H9 (cell line): ENCODE results near the gene ANAPC2. TPM values are rescaled to one million over a fixed set of nuclear protein-coding genes. Genes with fewer than 3 reads are reported as not detected.
A peak's percentile ranks its signal among the peaks of the same experiment; 100 is the strongest.

ENCODE experiments used
- DNase-seq: peaks from one replicate; pipeline ENCODE4 v3.0.0-alpha.2; 2017
- H2AFZ ChIP-seq: one replicate; pipeline ENCODE4 v1.6.1; 2013; ENCODE audit warnings: mild to moderate bottlenecking, low read length, control low read depth, moderate library complexity
- H2AK5ac ChIP-seq: 2 replicates; pipeline ENCODE4 v1.6.1; 2013; ENCODE audit warnings: low read length, control low read depth, mixed read lengths; ENCODE audit not compliant: insufficient read length
- H2BK120ac ChIP-seq: one replicate; pipeline ENCODE4 v1.6.1; 2013; ENCODE audit warnings: low read depth, mild to moderate bottlenecking, low read length, control low read depth, inconsistent platforms; ENCODE audit not compliant: poor library complexity, severe bottlenecking
- H2BK12ac ChIP-seq: 2 replicates; pipeline ENCODE4 v1.6.1; 2013; ENCODE audit warnings: low read length, control low read depth, mixed read lengths, low read depth; ENCODE audit not compliant: insufficient read length
- H2BK15ac ChIP-seq: 2 replicates; pipeline ENCODE4 v1.6.1; 2013; ENCODE audit warnings: low read depth, low read length, control low read depth
- H2BK20ac ChIP-seq: one replicate; pipeline ENCODE4 v1.6.1; 2013; ENCODE audit warnings: low read depth, mild to moderate bottlenecking, low read length, control low read depth, inconsistent platforms; ENCODE audit not compliant: poor library complexity, severe bottlenecking
- H2BK5ac ChIP-seq: 2 replicates; pipeline ENCODE4 v1.6.1; 2013; ENCODE audit warnings: low read length, control low read depth, mixed read lengths; ENCODE audit not compliant: insufficient read length
- H3K14ac ChIP-seq: 2 replicates; pipeline ENCODE4 v1.6.1; 2013; ENCODE audit warnings: low read length, control low read depth; ENCODE audit not compliant: insufficient read depth
- H3K18ac ChIP-seq: 2 replicates; pipeline ENCODE4 v1.6.1; 2013; ENCODE audit warnings: low read depth, mild to moderate bottlenecking, mixed read lengths, low read length, control low read depth; ENCODE audit not compliant: insufficient read length
- H3K23ac ChIP-seq: 2 replicates; pipeline ENCODE4 v1.6.1; 2013; ENCODE audit warnings: low read length, control low read depth, mixed read lengths, low read depth; ENCODE audit not compliant: insufficient read length
- H3K23me2 ChIP-seq: 2 replicates; pipeline ENCODE4 v1.6.1; 2013; ENCODE audit warnings: low read depth, mild to moderate bottlenecking, mixed read lengths, low read length, control low read depth; ENCODE audit not compliant: insufficient read length, poor library complexity, severe bottlenecking
- H3K27ac ChIP-seq: 2 replicates; pipeline ENCODE4 v1.5.1; 2013; ENCODE audit warnings: low read length, control low read depth, mixed read lengths, low read depth; ENCODE audit not compliant: insufficient read length
- H3K27me3 ChIP-seq: 2 replicates; pipeline ENCODE4 v1.6.1; 2013; ENCODE audit warnings: low read length, control low read depth, inconsistent platforms; ENCODE audit not compliant: insufficient read depth
- H3K4ac ChIP-seq: 2 replicates; pipeline ENCODE4 v1.6.1; 2013; ENCODE audit warnings: low read depth, mild to moderate bottlenecking, control low read depth, inconsistent platforms, low read length, moderate library complexity
- H3K4me1 ChIP-seq: 2 replicates; pipeline ENCODE4 v1.6.1; 2013; ENCODE audit warnings: low read length, control low read depth, inconsistent platforms; ENCODE audit not compliant: insufficient read depth
- H3K4me2 ChIP-seq: 2 replicates; pipeline ENCODE4 v1.6.1; 2013; ENCODE audit warnings: low read length, control low read depth, mixed read lengths; ENCODE audit not compliant: insufficient read length, insufficient read depth
- H3K56ac ChIP-seq: 2 replicates; pipeline ENCODE4 v1.6.1; 2013; ENCODE audit warnings: low read depth, mild to moderate bottlenecking, mixed read lengths, low read length, control low read depth; ENCODE audit not compliant: insufficient read length
- H3K79me1 ChIP-seq: 2 replicates; pipeline ENCODE4 v1.6.1; 2013; ENCODE audit warnings: low read depth, mild to moderate bottlenecking, moderate library complexity, low read length, control low read depth, inconsistent platforms; ENCODE audit not compliant: insufficient read depth, poor library complexity, severe bottlenecking
- H3K79me2 ChIP-seq: 2 replicates; pipeline ENCODE4 v1.6.1; 2013; ENCODE audit warnings: low read length, control low read depth, inconsistent platforms; ENCODE audit not compliant: insufficient read depth
- H3K9ac ChIP-seq: 2 replicates; pipeline ENCODE4 v1.6.1; 2013; ENCODE audit warnings: low read length, control low read depth, mixed read lengths; ENCODE audit not compliant: insufficient read length; ENCODE audit errors: extremely low read depth
- H3K9me3 ChIP-seq: one replicate; pipeline ENCODE4 v1.6.1; 2013; ENCODE audit warnings: low read depth, low read length, inconsistent platforms; ENCODE audit not compliant: control insufficient read depth
- H3T11ph ChIP-seq: one replicate; pipeline ENCODE4 v1.6.1; 2013; ENCODE audit warnings: mild to moderate bottlenecking, low read length, control low read depth, inconsistent platforms
- H4K20me1 ChIP-seq: one replicate; pipeline ENCODE4 v1.6.1; 2013; ENCODE audit not compliant: control insufficient read depth, insufficient read length, insufficient read depth
- H4K5ac ChIP-seq: 2 replicates; pipeline ENCODE4 v1.6.1; 2013; ENCODE audit warnings: low read depth, mild to moderate bottlenecking, mixed read lengths, low read length, control low read depth; ENCODE audit not compliant: insufficient read length
- H4K8ac ChIP-seq: replicated peaks from 2 replicates; pipeline ENCODE4 v1.6.1; 2013; ENCODE audit warnings: low read length, control low read depth, mixed read lengths, low read depth; ENCODE audit not compliant: insufficient read length
- H4K91ac ChIP-seq: 2 replicates; pipeline ENCODE4 v1.6.1; 2013; ENCODE audit warnings: low read depth, mild to moderate bottlenecking, moderate library complexity, mixed read lengths, low read length, control low read depth; ENCODE audit not compliant: insufficient read length
- H3K27ac Mint-ChIP-seq, 3 experiments: 2 replicates in 2 of 3; 3 replicates in 1 of 3; pipeline ENCODE4 v1.8.0; 2020 to 2021; ENCODE audit warnings: mixed read lengths in 3 of 3, mild to moderate bottlenecking in 1 of 3, moderate library complexity in 1 of 3
- H3K27me3 Mint-ChIP-seq: 2 replicates; pipeline ENCODE4 v1.8.0; 2021; ENCODE audit warnings: low read depth, mild to moderate bottlenecking, moderate library complexity, mixed read lengths
- H3K36me3 Mint-ChIP-seq, 3 experiments: 2 replicates in 2 of 3; 3 replicates in 1 of 3; pipeline ENCODE4 v1.8.0; 2020 to 2021; ENCODE audit warnings: low read depth in 3 of 3, mixed read lengths in 3 of 3; ENCODE audit not compliant: insufficient read depth in 1 of 3
- H3K4me1 Mint-ChIP-seq, 2 experiments: 2 replicates each; pipeline ENCODE4 v1.8.0; 2020; ENCODE audit warnings: mixed read lengths in 2 of 2
- H3K4me3 Mint-ChIP-seq, 2 experiments: 2 replicates in 1 of 2; 3 replicates in 1 of 2; pipeline ENCODE4 v1.8.0; 2020 to 2021; ENCODE audit warnings: mild to moderate bottlenecking in 2 of 2, mixed read lengths in 2 of 2, moderate library complexity in 1 of 2
- H3K9me3 Mint-ChIP-seq, 2 experiments: 2 replicates in 1 of 2; 3 replicates in 1 of 2; pipeline ENCODE4 v1.8.0; 2020; ENCODE audit warnings: mild to moderate bottlenecking in 2 of 2, mixed read lengths in 2 of 2, moderate library complexity in 1 of 2
- CTCF ChIP-seq: fragments of 200-600 bp; sonication (generic); conservative IDR thresholded peaks from 3 replicates; pipeline ENCODE4 v1.8.0; 2021; ENCODE audit warnings: antibody characterized with exemption, mild to moderate bottlenecking
- WGBS: extraction: QIAGEN DNeasy Blood & Tissue Kit; methylation state at CpG from one replicate; pipeline ENCODE4 v1.1.7; 2013; ENCODE audit warnings: missing lambda C conversion rate, low lambda C conversion rate, mixed read lengths; ENCODE audit not compliant: insufficient read length; ENCODE audit errors: extremely low coverage; 5-methylcytosine and 5-hydroxymethylcytosine counted together
- total RNA-seq: library from RNA; stranded (reverse); gene quantifications from 2 replicates; pipeline ENCODE4 v1.2.1, GENCODE V29; 2021

Gene ANAPC2
- total RNA-seq, 1 experiment from 2014 or later: 54.8 TPM

- no CpG with 5 or more reads among the region's 31 CpGs for WGBS
- no peak overlapping the region for H3K9ac ChIP-seq
- no peak overlapping the region for H3K4me3 Mint-ChIP-seq
Observed at GRCh38 chr9:137236238-137236935, 48.0 kb upstream of the ANAPC2 start.

More at GRCh38 chr9:137236238-137236935, 48.0 kb upstream of the ANAPC2 start:
- Histone ChIP-seq H4K20me1 (no peaks in the 10 kb centered on the region), H2BK15ac (no peak overlapping the region), H3K4me1 (peaks cover 3% of the 10 kb centered on the region; the same call in 1 of the 2 replicates), H4K91ac (no peak overlapping the region), H3K27ac (no peak overlapping the region), H2AK5ac (no peak overlapping the region), H3T11ph (no peak overlapping the region), H3K79me1 (no peaks in the 10 kb centered on the region), H2BK120ac (no peak overlapping the region), H3K56ac (no peak overlapping the region), H3K18ac (no peak overlapping the region), H3K23me2 (no peaks in the 10 kb centered on the region), H2BK12ac (no peak overlapping the region), H3K4me2 (no peak overlapping the region), H3K23ac (no peak overlapping the region), H4K8ac (no peak overlapping the region), H3K14ac (no peak overlapping the region), H2AFZ (no peak overlapping the region), H2BK20ac (no peak overlapping the region), H3K27me3 (no peaks in the 10 kb centered on the region), H3K4ac (no peak overlapping the region), H2BK5ac (no peak overlapping the region), H4K5ac (no peak overlapping the region), H3K9me3 (no peaks in the 10 kb centered on the region), H3K79me2 (no peaks in the 10 kb centered on the region)
- TF ChIP-seq CTCF: peak; percentile 99
- peaks cover 12 to 20% of the 10 kb centered on the region in 2 experiments for H3K4me1 Mint-ChIP-seq
- peaks cover 3 to 5% (median 4%) of the 10 kb centered on the region in 3 experiments; a peak in 5 of 7 replicates for H3K36me3 Mint-ChIP-seq
- peak; percentile 89 for DNase-seq
- H3K9me3 Mint-ChIP-seq: no peaks in the 10 kb centered on the region; a peak in 1 of 5 replicates
- H3K27me3 Mint-ChIP-seq: peaks cover 7% of the 10 kb centered on the region
- H3K27ac Mint-ChIP-seq: no peak overlapping the region
